ENCODE measurements around the gene ATP1B1.

- TF ChIP-seq CTCF (CRISPR knock-in tag; IDR thresholded peaks at IDR 0.05) (no peak), ZNF512 (CRISPR knock-in tag; IDR thresholded peaks at IDR 0.05) (no peak), ZBTB49 (CRISPR knock-in tag; IDR thresholded peaks at IDR 0.05; ENCODE audit: borderline replicate concordance) (no peak), MAFK (conservative IDR thresholded peaks at IDR 0.05 in 1 of 2, IDR thresholded peaks at IDR 0.05 in 1 of 2; ENCODE audit: low read length in 2 of 2) (no peak), ZNF253 (CRISPR knock-in tag; IDR thresholded peaks at IDR 0.05; ENCODE audit: borderline replicate concordance) (no peak), GABPA (IDR thresholded peaks at IDR 0.05; ENCODE audit: low read depth, low read length) (no peak), GABPA (CRISPR knock-in tag; IDR thresholded peaks at IDR 0.05; ENCODE audit: low read depth) (no peak), RNF2 (conservative IDR thresholded peaks at IDR 0.05; ENCODE audit: low read depth) (no peak), CEBPB (IDR thresholded peaks at IDR 0.05; ENCODE audit: borderline replicate concordance, low read depth, low read length) (no peak), ZNF775 (CRISPR knock-in tag; IDR thresholded peaks at IDR 0.05; ENCODE audit: borderline replicate concordance) (no peak), REST (IDR thresholded peaks at IDR 0.05; ENCODE audit: borderline replicate concordance in 1 of 2, low read depth in 1 of 2, low read length in 2 of 2) (no peak), EZH2 (conservative IDR thresholded peaks at IDR 0.05; ENCODE audit: low read depth, low read length) (no peak), PAF1 (CRISPR knock-in tag; IDR thresholded peaks at IDR 0.05) (no peak), PRPF4 (IDR thresholded peaks at IDR 0.05; ENCODE audit: low read depth, low read length, poor library complexity, severe bottlenecking) (no peak)
Observed at GRCh38 chr1:169119405-169119804, 12.9 kb downstream of the ATP1B1 start.
